Prostate gland (tissue), 2 donors: ENCODE measurements around the gene TMEM131. TPM values are rescaled to one million over a fixed set of nuclear protein-coding genes. Genes with fewer than 3 reads are reported as not detected.

Experiments
- DNase-seq: peaks from one replicate; pipeline ENCODE4 v3.0.0-alpha.2; 2019; ENCODE audit warnings: low spot score
- H3K27ac ChIP-seq, 2 donors: fragments of 200-600 bp; sonication (generic); 2 replicates each; pipeline ENCODE4 v1.5.1; 2017 to 2019
- H3K27me3 ChIP-seq: fragments of 200-600 bp; sonication (generic); replicated peaks from 2 replicates; pipeline ENCODE4 v1.5.1; 2019; ENCODE audit not compliant: insufficient read depth
- H3K36me3 ChIP-seq, 2 donors: fragments of 200-600 bp; sonication (generic); 1 replicate in 1 of 2; 2 replicates in 1 of 2; pipeline versions ENCODE4 v1.5.1 to v1.8.1; 2017 to 2019
- H3K4me1 ChIP-seq: fragments of 200-600 bp; sonication (generic); replicated peaks from 2 replicates; pipeline ENCODE4 v1.5.1; 2019
- H3K4me3 ChIP-seq, 2 donors: fragments of 200-600 bp; sonication (generic); 2 replicates each; pipeline ENCODE4 v1.5.1; 2017 to 2019
- H3K9me3 ChIP-seq: fragments of 200-600 bp; sonication (generic); 2 replicates; pipeline ENCODE4 v1.5.1; 2017
- CTCF ChIP-seq, 4 experiments: fragments of 200-600 bp in 2 of 4; fragments of 450-650 bp in 2 of 4; sonication (generic) in 2 of 4; IDR thresholded peaks; 1 replicate in 3 of 4; 2 replicates in 1 of 4; pipeline ENCODE4 v1.5.1; 2016 to 2019; ENCODE audit warnings: antibody characterized with exemption in 4 of 4, mild to moderate bottlenecking in 2 of 4, moderate library complexity in 2 of 4
- POLR2A ChIP-seq: fragments of 450-650 bp; IDR thresholded peaks from one replicate; pipeline ENCODE4 v1.6.1; 2016; ENCODE audit warnings: antibody characterized with exemption, mild to moderate bottlenecking
- POLR2AphosphoS5 ChIP-seq: sonication (generic); formaldehyde crosslinking; IDR thresholded peaks from one replicate; pipeline ENCODE4 v1.6.1; 2017; ENCODE audit warnings: antibody characterized with exemption
- WGBS: methylation state at CpG from one replicate; pipeline ENCODE4 v1.1.5; 2018; 5-methylcytosine and 5-hydroxymethylcytosine counted together
- intact Hi-C: fragments of 100-400 bp; cut with DNase I; formaldehyde crosslinking; loops from one replicate; pipeline ENCODE4 v1.14.2; 2022
- total RNA-seq, 2 donors: library from RNA; depleted of rRNA; stranded (reverse); fragments of >200 nt; gene quantifications; one replicate each; pipeline ENCODE4 v1.1.0, GENCODE V29; 2016

Gene TMEM131
- total RNA-seq, 2 donors from 2014 or later: 40.6 to 42.0 TPM

GRCh38 chr2:97760480-97761049, 235.2 kb downstream of the TMEM131 start:
- no peaks in the 10 kb centered on the region for H3K9me3 ChIP-seq
- intact Hi-C loops: no loop called here
- no peaks in the 10 kb centered on the region for H3K4me1 ChIP-seq
- no peak overlapping the region for H3K27ac ChIP-seq
- no peak for DNase-seq
- TF ChIP-seq CTCF (IDR thresholded peaks at IDR 0.05) (no peak), POLR2AphosphoS5 (no peak), POLR2A (no peak)
- H3K27me3 ChIP-seq: no peaks in the 10 kb centered on the region
- peaks cover 0 to 15% of the 10 kb centered on the region in 2 donors for H3K36me3 ChIP-seq
- no peak overlapping the region for H3K4me3 ChIP-seq
- 92% methylated on average over 17 of the region's 17 CpGs for WGBS

GRCh38 chr2:97759727-97760407, 235.9 kb downstream of the TMEM131 start:
- intact Hi-C loops: no loop called here
- no peak overlapping the region for H3K27ac ChIP-seq
- no peaks in the 10 kb centered on the region for H3K4me1 ChIP-seq
- WGBS: 86% methylated on average over 9 of the region's 9 CpGs
- DNase-seq: no peak
- peaks cover 0 to 13% of the 10 kb centered on the region in 2 donors for H3K36me3 ChIP-seq
- no peak for TF ChIP-seq CTCF (IDR thresholded peaks at IDR 0.05)
- TF ChIP-seq POLR2AphosphoS5: no peak
- no peak for TF ChIP-seq POLR2A
- H3K9me3 ChIP-seq: no peaks in the 10 kb centered on the region
- no peak overlapping the region for H3K4me3 ChIP-seq
- no peaks in the 10 kb centered on the region for H3K27me3 ChIP-seq

GRCh38 chr2:97758131-97758705, 237.5 kb downstream of the TMEM131 start:
- H3K4me1 ChIP-seq: no peaks in the 10 kb centered on the region
- H3K27ac ChIP-seq: no peak overlapping the region
- DNase-seq: no peak
- H3K4me3 ChIP-seq: no peak overlapping the region
- H3K36me3 ChIP-seq: peaks cover 0 to 8% of the 10 kb centered on the region in 2 donors
- no peak for TF ChIP-seq POLR2A
- no peak for TF ChIP-seq POLR2AphosphoS5
- no peak for TF ChIP-seq CTCF (IDR thresholded peaks at IDR 0.05)
- no peaks in the 10 kb centered on the region for H3K9me3 ChIP-seq
- intact Hi-C loops: no loop called here
- 63% methylated on average over 1 of the region's 1 CpG for WGBS
- H3K27me3 ChIP-seq: no peaks in the 10 kb centered on the region

- no peaks in the 10 kb centered on the region for H3K9me3 ChIP-seq
- TF ChIP-seq POLR2AphosphoS5 (no peak), CTCF (IDR thresholded peaks at IDR 0.05) (no peak), POLR2A (no peak)
- no peaks in the 10 kb centered on the region for H3K4me1 ChIP-seq
- no peak overlapping the region for H3K27ac ChIP-seq
- DNase-seq: no peak
- 97% methylated on average over 18 of the region's 18 CpGs for WGBS
- intact Hi-C loops: no loop called here
- H3K36me3 ChIP-seq: peaks cover 0 to 8% of the 10 kb centered on the region in 2 donors
- no peak overlapping the region for H3K4me3 ChIP-seq
- no peaks in the 10 kb centered on the region for H3K27me3 ChIP-seq
Measured at GRCh38 chr2:97757062-97757461, 238.7 kb downstream of the TMEM131 start.

GRCh38 chr2:97755491-97755890, 240.3 kb downstream of the TMEM131 start:
- no peak for DNase-seq
- H3K27me3 ChIP-seq: no peaks in the 10 kb centered on the region
- no peaks in the 10 kb centered on the region for H3K9me3 ChIP-seq
- H3K4me3 ChIP-seq: no peak overlapping the region
- intact Hi-C loops: no loop called here
- TF ChIP-seq POLR2A (no peak), CTCF (IDR thresholded peaks at IDR 0.05) (no peak), POLR2AphosphoS5 (no peak)
- peaks cover 0 to 4% of the 10 kb centered on the region in 2 donors for H3K36me3 ChIP-seq
- WGBS: 92% methylated on average over 2 of the region's 2 CpGs
- H3K27ac ChIP-seq: no peak overlapping the region
- H3K4me1 ChIP-seq: no peaks in the 10 kb centered on the region
